Right cardiac atrium (tissue), 5 donors: ENCODE measurements around the gene TSBP1. TPM values are rescaled to one million over a fixed set of nuclear protein-coding genes. Genes with fewer than 3 reads are reported as not detected.
"Not testable (repeated sequence)": the region's sequence is repeated elsewhere in the genome, so short reads cannot be mapped to it uniquely, and the experiment has no call there.

Experiments
- ATAC-seq, 2 donors: fragments of 200-7000 bp; cut with Tn5 transposase; one replicate each; pipeline versions ENCODE4 v1.8.0 to v1.9.1; 2020; ENCODE audit warnings: moderate library complexity in 2 of 2, mild to moderate bottlenecking in 1 of 2
- DNase-seq, 3 donors: peaks; one replicate each; pipeline ENCODE4 v3.0.0-alpha.2; 2020
- H3K27ac ChIP-seq: one replicate; pipeline ENCODE4 v1.5.1; 2013; ENCODE audit warnings: mild to moderate bottlenecking, low read length, control low read depth, moderate library complexity
- H3K27me3 ChIP-seq: one replicate; pipeline ENCODE4 v1.6.1; 2013; ENCODE audit not compliant: control insufficient read depth, insufficient read depth
- H3K4me1 ChIP-seq: one replicate; pipeline ENCODE4 v1.6.1; 2013; ENCODE audit warnings: low read length; ENCODE audit not compliant: control insufficient read depth, insufficient read depth
- H3K4me3 ChIP-seq: one replicate; pipeline ENCODE4 v1.5.1; 2013; ENCODE audit warnings: low read length, control low read depth
- H3K9me3 ChIP-seq: one replicate; pipeline ENCODE4 v1.6.1; 2013; ENCODE audit warnings: low read length; ENCODE audit not compliant: control insufficient read depth
- WGBS: extraction: QIAGEN DNeasy Blood & Tissue Kit; methylation state at CpG from one replicate; pipeline ENCODE4 v1.1.7; 2013; 5-methylcytosine and 5-hydroxymethylcytosine counted together
- intact Hi-C, 4 donors: fragments of 100-400 bp; cut with DNase I; formaldehyde crosslinking; loops; one replicate each; pipeline versions ENCODE4 v1.11.0 to v1.14.0; 2022 to 2023
- polyA plus RNA-seq: library from polyadenylated mRNA; stranded (reverse); fragments of 200-250 nt; gene quantifications from one replicate; pipeline ENCODE4 v1.2.3, GENCODE V29; 2013
- total RNA-seq, 4 donors: library from RNA; stranded (reverse); fragmentation: NEBNext Ultra II Directional; extraction: Animal tissue kit (Norgen Biotek cat#: 25700); gene quantifications; one replicate each; pipeline ENCODE4 v1.2.1, GENCODE V29; 2021
- donor health status: healthy with polysubstance abuse.
- donor health status: DM: no; HTN: yes; CAD: no.
- donor health status: DM: no; HTN: no; CAD: no.
- donor health status: DM: no; HTN: yes; CAD: no; lungs with severe emphysema.
- donor health status: DM: yes; HTN: yes; CAD: no.

Gene TSBP1
- total and polyA plus RNA-seq, 5 donors, result not detected

DNA sequence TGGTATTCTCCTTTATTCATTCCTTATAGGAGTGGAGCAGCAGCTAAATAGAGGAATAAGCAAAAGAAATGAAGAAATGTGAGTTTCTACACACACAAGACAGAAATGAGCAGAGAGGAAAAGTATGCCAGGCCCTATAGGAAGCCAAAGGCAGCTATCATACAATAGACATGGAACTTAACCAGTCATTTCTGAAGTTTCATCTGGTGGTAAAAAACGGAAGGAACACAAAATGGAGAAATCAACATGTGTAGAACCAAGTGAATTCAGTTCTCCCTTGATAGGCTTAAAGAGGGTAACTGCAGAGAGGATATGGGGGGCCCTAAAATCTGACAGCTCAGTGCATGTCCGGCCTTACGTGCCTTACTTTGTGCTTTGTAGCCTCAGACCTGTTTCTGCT, 44.6 kb downstream of the TSBP1 start:
- Histone ChIP-seq H3K9me3 (no peaks in the 10 kb centered on the region), H3K27me3 (no peaks in the 10 kb centered on the region), H3K4me1 (no peaks in the 10 kb centered on the region), H3K4me3 (no peak overlapping the region), H3K27ac (no peak overlapping the region)
- DNase-seq, result no peak
- 79% methylated on average over 3 of the region's 3 CpGs for WGBS
- ATAC-seq, result no peak
- intact Hi-C loops, result no loop called here

DNA sequence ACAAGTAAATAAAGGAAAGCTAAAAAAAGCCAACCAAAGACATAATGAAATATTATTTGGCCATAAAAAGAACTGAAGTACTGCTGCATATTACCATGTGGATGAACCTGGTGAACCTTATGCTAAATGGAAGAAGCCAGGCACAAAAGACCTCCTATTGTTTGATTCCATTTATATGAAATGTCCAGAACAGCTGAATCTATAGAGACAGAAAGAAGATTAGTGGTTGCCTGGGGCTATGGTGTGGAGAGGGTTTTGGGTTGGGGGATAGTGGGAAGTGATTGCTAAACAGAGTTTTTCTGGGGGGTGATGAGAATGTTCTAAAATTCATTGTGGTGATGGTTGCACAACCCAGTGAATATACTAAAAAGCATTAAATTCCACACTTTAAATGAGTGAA, 53.2 kb downstream of the TSBP1 start:
- intact Hi-C loops, result no loop called here
- Histone ChIP-seq H3K4me3 (no peak overlapping the region), H3K9me3 (no peaks in the 10 kb centered on the region), H3K27ac (no peak overlapping the region), H3K27me3 (no peaks in the 10 kb centered on the region), H3K4me1 (no peaks in the 10 kb centered on the region)
- DNase-seq, result no peak
- ATAC-seq, result no peak

DNA sequence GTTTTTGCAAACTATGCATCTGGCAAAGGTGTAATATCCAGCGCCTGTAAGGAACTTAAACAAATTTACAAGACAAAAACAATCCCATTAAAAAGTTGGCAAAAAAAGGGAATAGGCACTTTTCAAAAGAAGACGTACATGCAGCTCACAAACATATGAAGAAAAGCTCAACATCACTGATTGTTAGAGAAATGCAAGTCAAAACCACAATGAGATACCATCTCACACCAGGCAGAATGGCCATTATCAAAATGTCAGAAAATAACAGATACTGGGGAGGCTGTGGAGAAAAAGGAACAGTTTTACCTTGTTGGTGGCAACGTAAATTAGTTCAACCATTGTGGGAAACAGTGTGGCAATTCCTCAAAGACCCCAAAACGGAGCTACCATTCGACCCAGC, 54.2 kb downstream of the TSBP1 start:
- ATAC-seq, result no peak
- H3K9me3 ChIP-seq, result no peaks in the 10 kb centered on the region
- H3K4me1 ChIP-seq, result no peaks in the 10 kb centered on the region
- WGBS, result 79% methylated on average over 5 of the region's 5 CpGs
- no peak for DNase-seq
- H3K4me3 ChIP-seq, result no peak overlapping the region
- no peak overlapping the region for H3K27ac ChIP-seq
- H3K27me3 ChIP-seq, result no peaks in the 10 kb centered on the region
- intact Hi-C loops, result no loop called here

DNA sequence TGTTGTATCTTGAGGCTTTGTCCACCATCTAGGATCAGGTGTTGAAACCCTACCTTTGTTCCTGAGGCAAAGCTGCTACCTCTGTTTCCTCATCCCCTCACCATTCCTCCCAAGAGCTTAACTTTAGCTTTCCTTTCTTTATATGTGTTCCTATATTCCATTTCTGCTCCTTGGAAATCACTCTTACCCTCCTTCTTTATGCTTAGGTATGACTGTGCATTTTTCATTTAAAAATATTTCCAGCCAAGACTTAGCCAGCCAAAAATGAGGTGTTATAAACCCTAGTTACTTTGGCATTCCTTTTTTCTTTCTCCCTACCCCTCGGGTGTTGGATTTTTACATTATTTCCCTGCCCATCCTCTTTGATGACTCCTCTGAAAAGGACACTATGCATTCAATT, 57.7 kb downstream of the TSBP1 start:
- Histone ChIP-seq H3K27ac (no peak overlapping the region), H3K4me1 (no peaks in the 10 kb centered on the region), H3K4me3 (no peak overlapping the region), H3K27me3 (no peaks in the 10 kb centered on the region), H3K9me3 (no peaks in the 10 kb centered on the region)
- intact Hi-C loops, result no loop called here
- no peak for ATAC-seq
- no peak for DNase-seq
- 94% methylated on average over 1 of the region's 1 CpG for WGBS

DNA sequence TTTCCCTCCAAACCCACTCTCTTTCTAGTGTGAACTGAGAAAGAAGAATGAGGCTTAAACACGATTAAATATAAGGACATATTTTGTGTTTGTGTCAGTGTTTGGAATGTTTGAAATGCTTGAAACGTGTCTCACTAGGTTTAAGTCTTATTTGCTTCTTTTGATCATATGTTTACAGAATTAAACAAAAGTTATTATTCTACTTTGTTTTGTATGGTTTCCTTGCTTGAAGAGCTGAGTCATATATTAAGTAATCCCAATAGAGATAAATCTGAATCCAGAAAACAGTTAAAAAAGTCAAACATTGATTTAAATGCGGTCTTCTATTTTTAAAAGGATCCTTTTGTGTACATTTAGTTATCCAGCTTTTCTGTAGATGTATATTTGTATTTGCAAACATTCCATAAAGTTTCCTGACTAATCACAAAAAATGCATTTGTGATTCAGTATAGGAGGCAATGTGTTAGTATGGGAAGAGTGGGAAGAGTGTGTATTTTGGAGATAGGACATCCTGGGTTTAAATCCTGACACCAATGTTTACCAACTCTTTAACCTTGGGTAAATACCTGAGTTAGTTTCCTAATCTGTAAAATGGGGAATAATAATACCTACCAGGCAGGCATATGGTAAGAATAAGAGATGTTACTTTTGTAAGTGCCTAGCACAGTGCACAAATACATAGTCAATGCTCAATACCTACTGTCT, 72.9 kb downstream of the TSBP1 start:
- intact Hi-C loops, result no loop called here
- H3K4me3 ChIP-seq, result no peak overlapping the region
- H3K9me3 ChIP-seq, result no peaks in the 10 kb centered on the region
- no peaks in the 10 kb centered on the region for H3K4me1 ChIP-seq
- WGBS, result 70% methylated on average over 3 of the region's 3 CpGs
- no peak overlapping the region for H3K27ac ChIP-seq
- H3K27me3 ChIP-seq, result no peaks in the 10 kb centered on the region
- DNase-seq (no peak), ATAC-seq (no peak)

DNA sequence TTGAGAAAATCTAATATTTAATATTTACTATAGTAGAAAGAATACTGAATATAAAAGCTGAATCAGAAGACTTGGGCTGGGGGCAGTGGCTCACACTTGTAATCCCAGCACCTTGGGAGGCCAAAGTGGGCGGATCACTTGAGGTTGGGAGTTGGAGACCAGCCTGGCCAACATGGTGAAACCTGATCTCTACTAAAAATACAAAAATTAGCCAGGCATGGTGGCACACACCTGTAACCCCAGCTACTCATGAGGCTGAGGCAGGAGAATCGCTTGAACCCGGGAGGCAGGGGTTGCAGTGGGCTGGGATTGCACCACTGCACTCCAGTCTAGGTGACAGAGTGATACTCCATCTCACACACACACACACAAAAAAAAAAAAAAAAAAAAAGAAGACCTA, 76.7 kb downstream of the TSBP1 start:
- DNase-seq, H3K9me3 ChIP-seq, intact Hi-C loops, H3K4me1 ChIP-seq, H3K27me3 ChIP-seq, H3K27ac ChIP-seq, ATAC-seq, H3K4me3 ChIP-seq: not testable (repeated sequence)
- 93% methylated on average over 3 of the region's 3 CpGs for WGBS

DNA sequence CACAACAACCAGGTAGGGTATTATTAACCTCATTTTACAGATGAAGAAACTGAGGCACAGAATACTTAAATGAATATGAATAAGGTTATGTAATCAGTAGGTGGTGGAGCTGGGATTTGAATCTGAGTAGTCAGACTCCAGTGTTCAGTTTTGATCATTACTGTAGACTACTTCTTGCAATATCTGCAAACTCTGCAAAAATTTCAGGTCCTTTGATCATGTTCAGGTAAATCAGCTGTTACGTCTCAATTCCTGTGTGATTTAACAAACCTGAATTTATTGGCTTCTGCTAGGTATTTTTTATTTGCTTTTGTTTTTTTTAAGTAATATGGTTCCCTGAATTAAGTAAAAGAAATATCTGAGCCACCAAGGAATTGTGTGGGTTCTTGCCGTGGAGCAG, 77.1 kb downstream of the TSBP1 start:
- ATAC-seq (no peak), DNase-seq (no peak)
- intact Hi-C loops, result no loop called here

DNA sequence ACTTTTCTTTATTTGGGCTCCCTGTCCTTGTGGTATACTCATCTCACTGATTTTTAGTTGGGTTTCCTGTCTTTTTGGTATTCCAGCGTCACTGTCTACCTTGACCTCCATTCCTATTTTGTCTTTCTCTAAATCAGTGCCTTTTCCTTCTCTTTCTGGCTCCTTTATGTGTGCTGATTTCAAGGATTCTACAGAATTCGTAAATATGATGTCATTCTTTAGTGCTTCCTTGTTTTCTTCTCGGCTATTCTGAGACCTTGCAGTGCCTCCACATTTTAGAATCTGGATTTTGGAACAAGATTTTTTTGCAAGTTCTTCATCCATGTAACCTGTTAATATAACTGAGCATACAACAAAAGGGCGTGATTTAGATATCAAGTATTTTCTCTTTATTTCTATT, 78.0 kb downstream of the TSBP1 start:
- 84% methylated on average over 4 of the region's 4 CpGs for WGBS
- ATAC-seq (no peak), DNase-seq (no peak)
- no peaks in the 10 kb centered on the region for H3K9me3 ChIP-seq
- no peaks in the 10 kb centered on the region for H3K27me3 ChIP-seq
- no peaks in the 10 kb centered on the region for H3K4me1 ChIP-seq
- intact Hi-C loops, result no loop called here
- no peak overlapping the region for H3K27ac ChIP-seq
- no peak overlapping the region for H3K4me3 ChIP-seq

More for the DNA sequence above, 77.1 kb downstream of the TSBP1 start:
- no peaks in the 10 kb centered on the region for H3K27me3 ChIP-seq
- WGBS, result 96% methylated on average over 2 of the region's 2 CpGs
- H3K9me3 ChIP-seq, result no peaks in the 10 kb centered on the region
- no peaks in the 10 kb centered on the region for H3K4me1 ChIP-seq
- no peak overlapping the region for H3K27ac ChIP-seq
- no peak overlapping the region for H3K4me3 ChIP-seq

DNA sequence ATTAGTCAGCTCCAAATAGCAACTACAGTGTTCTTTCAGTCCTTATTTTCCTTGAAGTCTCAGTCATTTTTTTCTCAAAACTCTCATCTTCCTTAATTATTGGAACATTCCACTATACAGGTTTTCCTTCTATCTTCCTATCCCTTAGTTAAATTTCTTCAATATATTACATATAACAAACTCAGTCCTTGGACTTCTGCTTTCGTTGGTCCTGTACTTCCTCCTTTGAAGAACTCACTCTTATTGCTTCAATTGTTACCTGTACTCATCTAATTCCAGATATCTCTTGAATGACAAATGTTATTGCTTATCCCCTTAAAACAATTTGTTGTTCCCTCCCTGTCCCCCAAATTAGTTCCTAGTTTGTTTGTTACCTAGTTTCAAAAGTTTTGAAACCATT, 80.2 kb downstream of the TSBP1 start:
- no peaks in the 10 kb centered on the region for H3K27me3 ChIP-seq

DNA sequence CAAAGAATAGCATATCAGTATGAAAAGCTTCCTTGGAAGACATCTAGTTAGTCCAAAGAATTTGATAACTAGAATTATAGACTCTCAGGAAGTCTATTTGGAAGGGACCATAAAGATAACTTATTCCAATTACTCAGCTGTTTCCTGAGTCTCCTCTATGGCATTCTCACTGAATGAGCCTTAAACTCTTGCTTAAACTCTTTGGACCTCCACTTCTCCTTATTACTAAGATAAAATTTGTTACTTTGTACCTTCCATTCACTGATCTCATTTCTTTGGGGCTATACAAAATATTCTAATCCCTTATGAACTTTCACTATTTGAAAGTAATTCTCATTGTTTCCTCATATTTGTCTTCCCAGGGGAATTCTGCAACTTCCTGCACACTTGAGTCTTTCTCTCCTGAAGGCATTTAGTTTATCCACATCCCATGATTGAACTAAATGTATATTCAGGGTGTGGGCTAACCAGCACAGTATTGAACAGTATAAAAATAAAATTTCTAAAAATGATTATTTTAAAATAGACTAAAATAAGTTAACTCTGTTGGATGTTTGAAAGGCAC, 80.7 kb downstream of the TSBP1 start:
- ATAC-seq (peak in 1 of 2 donors; percentile 26), DNase-seq (no peak)
- H3K4me3 ChIP-seq, result no peak overlapping the region
- no peaks in the 10 kb centered on the region for H3K9me3 ChIP-seq
- intact Hi-C loops, result no loop called here
- H3K27ac ChIP-seq, result no peak overlapping the region
- no peaks in the 10 kb centered on the region for H3K27me3 ChIP-seq
- no peaks in the 10 kb centered on the region for H3K4me1 ChIP-seq

More for the DNA sequence above, 80.2 kb downstream of the TSBP1 start:
- Histone ChIP-seq H3K9me3 (no peaks in the 10 kb centered on the region), H3K4me3 (no peak overlapping the region), H3K27ac (no peak overlapping the region), H3K4me1 (no peaks in the 10 kb centered on the region)
- intact Hi-C loops, result no loop called here
- 68% methylated on average over 1 of the region's 1 CpG for WGBS
- DNase-seq (no peak), ATAC-seq (no peak)

DNA sequence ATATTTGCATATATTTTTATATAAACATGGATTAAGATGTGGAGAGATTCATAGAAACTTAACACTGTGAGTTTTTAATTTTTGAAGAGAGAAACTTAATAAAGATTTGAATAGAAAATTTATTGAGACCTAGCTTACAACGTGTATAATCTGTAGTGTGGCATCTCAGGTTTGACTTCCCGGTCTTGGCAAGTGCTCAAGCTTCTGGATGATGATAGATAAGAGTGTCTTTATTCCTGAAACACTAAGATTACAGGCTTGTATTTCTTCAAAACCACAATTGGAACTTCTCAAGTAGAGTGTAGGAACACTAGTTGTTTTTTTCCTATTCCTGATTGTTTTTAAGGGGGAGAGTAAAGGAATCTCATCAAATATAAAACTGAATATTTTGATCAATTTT, 83.3 kb downstream of the TSBP1 start:
- intact Hi-C loops, result no loop called here
- Histone ChIP-seq H3K9me3 (no peaks in the 10 kb centered on the region), H3K4me3 (no peak overlapping the region), H3K4me1 (no peaks in the 10 kb centered on the region), H3K27ac (no peak overlapping the region), H3K27me3 (no peaks in the 10 kb centered on the region)
- DNase-seq, result no peak
- no peak for ATAC-seq
- WGBS, result 32% methylated on average over 2 of the region's 2 CpGs
